Liver (tissue), 3 donors: ENCODE measurements around the gene REPS2.

ENCODE experiments used
- HNF4A ChIP-seq, 2 donors: conservative IDR thresholded peaks; 2 replicates each; pipeline ENCODE4 v1.6.1; 2016; ENCODE audit warnings: antibody characterized with exemption in 2 of 2, mild to moderate bottlenecking in 2 of 2
- TF ChIP-seq, protein P1 (sequence below): fragments of 150-350 bp; IDR thresholded peaks from 2 replicates; pipeline ENCODE4 v1.5.1; 2017; ENCODE audit warnings: improper control_type of control experiment, low read depth, low read length; ENCODE audit not compliant: missing input control
- TF ChIP-seq, protein P2 (sequence below): IDR thresholded peaks from 2 replicates; pipeline ENCODE4 v1.6.1; 2016; ENCODE audit warnings: antibody characterized with exemption
- donor health status: healthy.
- donor health status: healthy.

DNA sequence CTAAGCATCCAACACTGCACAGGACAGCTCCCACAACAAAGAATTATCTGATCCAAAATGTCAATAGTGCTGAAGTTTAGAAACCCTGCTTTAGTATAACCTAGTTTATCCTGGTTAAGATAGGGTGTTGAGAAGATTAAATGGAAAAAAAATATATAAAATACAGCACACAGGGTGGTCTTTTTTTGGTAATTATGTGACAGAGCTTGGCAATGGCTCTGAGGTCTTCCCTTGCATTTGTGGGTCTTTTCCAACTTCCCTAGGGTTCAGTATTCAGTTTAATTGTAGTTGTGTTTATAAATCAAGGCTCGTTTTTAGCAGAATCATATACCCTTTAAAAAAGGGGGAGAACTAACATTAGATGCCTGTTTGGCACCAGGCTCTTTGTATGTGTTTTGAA, 36.6 kb downstream of the REPS2 start:
- TF ChIP-seq, protein P1, sequence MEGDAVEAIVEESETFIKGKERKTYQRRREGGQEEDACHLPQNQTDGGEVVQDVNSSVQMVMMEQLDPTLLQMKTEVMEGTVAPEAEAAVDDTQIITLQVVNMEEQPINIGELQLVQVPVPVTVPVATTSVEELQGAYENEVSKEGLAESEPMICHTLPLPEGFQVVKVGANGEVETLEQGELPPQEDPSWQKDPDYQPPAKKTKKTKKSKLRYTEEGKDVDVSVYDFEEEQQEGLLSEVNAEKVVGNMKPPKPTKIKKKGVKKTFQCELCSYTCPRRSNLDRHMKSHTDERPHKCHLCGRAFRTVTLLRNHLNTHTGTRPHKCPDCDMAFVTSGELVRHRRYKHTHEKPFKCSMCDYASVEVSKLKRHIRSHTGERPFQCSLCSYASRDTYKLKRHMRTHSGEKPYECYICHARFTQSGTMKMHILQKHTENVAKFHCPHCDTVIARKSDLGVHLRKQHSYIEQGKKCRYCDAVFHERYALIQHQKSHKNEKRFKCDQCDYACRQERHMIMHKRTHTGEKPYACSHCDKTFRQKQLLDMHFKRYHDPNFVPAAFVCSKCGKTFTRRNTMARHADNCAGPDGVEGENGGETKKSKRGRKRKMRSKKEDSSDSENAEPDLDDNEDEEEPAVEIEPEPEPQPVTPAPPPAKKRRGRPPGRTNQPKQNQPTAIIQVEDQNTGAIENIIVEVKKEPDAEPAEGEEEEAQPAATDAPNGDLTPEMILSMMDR, result no peak
- no peak for TF ChIP-seq HNF4A (conservative IDR thresholded peaks at IDR 0.05)
- TF ChIP-seq, protein P2, sequence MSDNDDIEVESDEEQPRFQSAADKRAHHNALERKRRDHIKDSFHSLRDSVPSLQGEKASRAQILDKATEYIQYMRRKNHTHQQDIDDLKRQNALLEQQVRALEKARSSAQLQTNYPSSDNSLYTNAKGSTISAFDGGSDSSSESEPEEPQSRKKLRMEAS, result no peak
